ENCODE results near the gene EFNB3. TPM values are rescaled to one million over a fixed set of nuclear protein-coding genes. Genes with fewer than 3 reads are reported as not detected.

Gene EFNB3
- total RNA-seq, 2 experiments from 2014 or later = not detected

DNA sequence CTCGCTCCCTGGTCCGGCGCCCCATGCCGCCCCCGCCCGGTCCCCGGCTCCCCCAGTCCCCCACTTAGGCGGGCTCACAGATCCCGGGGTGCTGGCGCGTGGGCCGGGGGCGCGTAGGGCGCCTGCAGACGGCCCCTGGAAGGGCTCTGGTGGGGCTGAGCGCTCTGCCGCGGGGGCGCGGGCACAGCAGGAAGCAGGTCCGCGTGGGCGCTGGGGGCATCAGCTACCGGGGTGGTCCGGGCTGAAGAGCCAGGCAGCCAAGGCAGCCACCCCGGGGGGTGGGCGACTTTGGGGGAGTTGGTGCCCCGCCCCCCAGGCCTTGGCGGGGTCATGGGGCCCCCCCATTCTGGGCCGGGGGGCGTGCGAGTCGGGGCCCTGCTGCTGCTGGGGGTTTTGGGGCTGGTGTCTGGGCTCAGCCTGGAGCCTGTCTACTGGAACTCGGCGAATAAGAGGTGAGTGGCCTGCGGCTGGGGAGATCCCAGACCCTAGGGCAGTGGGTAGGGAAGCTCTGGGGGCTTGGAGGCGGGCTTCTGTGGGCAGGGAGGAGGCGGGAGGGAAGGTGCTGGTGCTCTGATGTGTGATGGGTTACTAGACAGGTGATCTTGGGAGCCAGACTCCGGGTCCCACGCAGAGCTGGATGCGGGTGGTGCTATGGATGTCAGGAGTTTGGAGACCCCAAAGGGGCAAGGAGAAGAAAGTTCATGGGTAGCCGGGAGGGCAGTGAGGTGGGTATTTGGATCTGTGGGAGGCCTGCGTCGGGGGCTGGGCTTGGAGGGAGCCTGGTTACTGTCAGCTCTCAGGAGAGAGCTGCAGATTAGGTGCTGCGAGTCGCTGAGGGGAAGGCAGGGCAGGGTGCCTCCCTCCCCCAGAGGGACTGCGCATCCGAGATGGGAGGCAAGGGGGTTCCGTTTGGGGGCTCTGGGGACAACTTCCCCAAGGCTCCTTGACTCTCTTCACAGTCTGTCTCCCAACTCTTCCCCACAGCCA is 560 bp downstream of the EFNB3 start:
- Mint-ChIP-seq H3K36me3 (peaks cover 6% of the 10 kb centered on the region), H3K9me3 (ENCODE audit: low read depth) (no peaks in the 10 kb centered on the region), H3K4me1 (peaks cover 16% of the 10 kb centered on the region), H3K27ac (no peak overlapping the region), H3K4me3 (no peak overlapping the region), H3K27me3 (peaks cover 42% of the 10 kb centered on the region)
- ATAC-seq (peak; percentile 34), DNase-seq (no peak)
- CTCF ChIA-PET = interaction anchor here (1.0 to 2.9 kb wide), 4 partner anchors 11 to 18 kb away, joined by 3 to 12 read pairs (median 10); partner anchors contain the start of genes DNAH2, TP53 and WRAP53

DNA sequence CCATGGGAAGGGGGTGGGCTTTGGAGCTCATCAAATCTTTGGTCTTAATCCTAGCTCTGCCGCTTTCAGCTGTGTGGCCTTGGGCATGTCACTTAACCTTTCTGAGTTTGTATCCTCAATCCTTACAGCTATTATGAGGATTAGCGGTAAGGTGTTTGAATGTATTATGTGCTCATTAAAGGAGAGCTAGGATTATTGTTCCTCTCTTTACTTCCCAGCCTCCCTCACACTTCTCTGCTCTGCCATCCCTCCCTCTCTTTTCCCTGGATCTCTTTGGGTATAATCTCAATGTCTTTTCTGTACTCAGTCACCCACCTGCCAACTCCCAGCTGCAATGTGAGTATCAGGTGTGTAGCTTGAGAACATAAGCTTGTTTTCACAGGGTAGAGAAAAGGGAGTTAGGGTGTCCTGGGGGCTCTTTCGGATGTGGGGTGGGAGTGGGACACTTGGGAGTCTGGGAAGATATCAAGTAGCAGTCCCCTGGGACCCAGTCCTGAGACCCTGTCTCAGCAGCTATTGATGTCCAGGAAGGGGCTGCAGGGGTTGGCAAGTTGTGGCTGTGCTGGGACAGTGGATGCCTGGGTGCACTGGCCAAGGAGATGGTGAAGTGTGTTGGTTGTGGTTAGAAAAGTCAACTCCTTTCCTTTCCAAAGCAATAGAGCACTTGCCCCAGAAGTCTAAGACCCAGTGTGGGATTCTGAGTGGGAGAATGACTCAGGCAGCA is 1.8 kb downstream of the EFNB3 start:
- no peak overlapping the region for H3K27ac Mint-ChIP-seq
- CTCF ChIA-PET = interaction anchor here (0.7 to 2.9 kb wide), 3 partner anchors 10 to 92 kb away, joined by 3 to 12 read pairs (median 11); partner anchors contain the start of genes DNAH2, FXR2, TP53 and WRAP53
- peaks cover 47% of the 10 kb centered on the region for H3K27me3 Mint-ChIP-seq
- H3K4me3 Mint-ChIP-seq = no peak overlapping the region
- no peaks in the 10 kb centered on the region for H3K9me3 Mint-ChIP-seq (ENCODE audit: low read depth)
- peaks cover 23% of the 10 kb centered on the region for H3K4me1 Mint-ChIP-seq
- no peak for DNase-seq
- H3K36me3 Mint-ChIP-seq = peaks cover 3% of the 10 kb centered on the region
- no peak for ATAC-seq

DNA sequence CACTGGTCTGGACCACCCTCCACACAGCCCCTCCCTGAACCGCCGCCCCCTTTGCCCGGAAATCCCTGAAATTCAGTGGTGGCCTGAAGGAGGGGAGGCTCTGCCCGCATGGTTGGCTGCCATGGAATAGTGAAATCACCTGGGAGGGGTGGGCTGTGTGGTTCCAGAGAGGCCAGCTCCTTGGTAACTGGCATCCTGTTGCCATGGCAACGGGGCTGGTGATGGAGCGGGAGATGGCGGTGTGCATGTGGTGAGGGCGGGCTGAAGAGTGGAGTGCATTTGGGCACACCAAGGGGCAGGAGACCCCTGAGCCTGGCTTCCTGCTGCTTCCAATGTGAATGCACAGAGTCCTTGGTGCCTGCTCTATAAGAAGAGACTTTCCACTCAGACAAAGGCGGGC is 2.4 kb downstream of the EFNB3 start:
- CTCF ChIA-PET = interaction anchor here (1.5 to 2.9 kb wide), 3 partner anchors 10 to 366 kb away, joined by 3 to 12 read pairs (median 11); partner anchors contain the start of genes DNAH2, TP53 and WRAP53
- peaks cover 51% of the 10 kb centered on the region for H3K27me3 Mint-ChIP-seq

DNA sequence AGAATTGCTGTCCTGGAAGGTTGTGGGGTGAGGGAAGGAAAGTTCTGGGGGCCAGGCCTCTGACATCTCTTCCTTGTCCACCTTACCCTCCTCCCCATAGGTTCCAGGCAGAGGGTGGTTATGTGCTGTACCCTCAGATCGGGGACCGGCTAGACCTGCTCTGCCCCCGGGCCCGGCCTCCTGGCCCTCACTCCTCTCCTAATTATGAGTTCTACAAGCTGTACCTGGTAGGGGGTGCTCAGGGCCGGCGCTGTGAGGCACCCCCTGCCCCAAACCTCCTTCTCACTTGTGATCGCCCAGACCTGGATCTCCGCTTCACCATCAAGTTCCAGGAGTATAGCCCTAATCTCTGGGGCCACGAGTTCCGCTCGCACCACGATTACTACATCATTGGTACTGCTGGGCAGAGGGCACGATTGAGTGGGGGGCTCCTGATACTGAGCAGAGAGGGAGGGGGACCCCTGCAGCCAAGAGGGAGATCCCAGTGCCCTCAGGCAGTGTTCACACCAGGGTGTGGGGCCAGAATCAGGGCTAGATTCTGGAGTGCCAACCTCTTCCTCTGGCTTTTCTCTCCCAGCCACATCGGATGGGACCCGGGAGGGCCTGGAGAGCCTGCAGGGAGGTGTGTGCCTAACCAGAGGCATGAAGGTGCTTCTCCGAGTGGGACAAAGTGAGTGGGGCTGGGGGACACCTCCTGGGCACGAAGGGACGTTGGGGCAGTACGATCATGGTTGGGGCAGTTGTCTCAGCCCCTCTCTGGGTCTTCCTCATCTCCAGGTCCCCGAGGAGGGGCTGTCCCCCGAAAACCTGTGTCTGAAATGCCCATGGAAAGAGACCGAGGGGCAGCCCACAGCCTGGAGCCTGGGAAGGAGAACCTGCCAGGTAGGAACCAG is 3.1 kb downstream of the EFNB3 start:
- Mint-ChIP-seq H3K36me3 (no peaks in the 10 kb centered on the region), H3K4me3 (no peak overlapping the region), H3K4me1 (peaks cover 28% of the 10 kb centered on the region), H3K27ac (no peak overlapping the region), H3K9me3 (ENCODE audit: low read depth) (no peaks in the 10 kb centered on the region), H3K27me3 (peaks cover 56% of the 10 kb centered on the region)
- no peak for ATAC-seq
- no peak for DNase-seq
- CTCF ChIA-PET = interaction anchor here (1.5 to 2.5 kb wide), 2 partner anchors 20 to 366 kb away, joined by 3 to 12 read pairs; partner anchors contain the start of genes TP53 and WRAP53

More for the DNA sequence above, 2.4 kb downstream of the EFNB3 start:
- H3K4me3 Mint-ChIP-seq = no peak overlapping the region
- H3K36me3 Mint-ChIP-seq = peaks cover 2% of the 10 kb centered on the region
- no peaks in the 10 kb centered on the region for H3K9me3 Mint-ChIP-seq (ENCODE audit: low read depth)
- DNase-seq (no peak), ATAC-seq (no peak)
- H3K4me1 Mint-ChIP-seq = peaks cover 25% of the 10 kb centered on the region
- no peak overlapping the region for H3K27ac Mint-ChIP-seq

DNA sequence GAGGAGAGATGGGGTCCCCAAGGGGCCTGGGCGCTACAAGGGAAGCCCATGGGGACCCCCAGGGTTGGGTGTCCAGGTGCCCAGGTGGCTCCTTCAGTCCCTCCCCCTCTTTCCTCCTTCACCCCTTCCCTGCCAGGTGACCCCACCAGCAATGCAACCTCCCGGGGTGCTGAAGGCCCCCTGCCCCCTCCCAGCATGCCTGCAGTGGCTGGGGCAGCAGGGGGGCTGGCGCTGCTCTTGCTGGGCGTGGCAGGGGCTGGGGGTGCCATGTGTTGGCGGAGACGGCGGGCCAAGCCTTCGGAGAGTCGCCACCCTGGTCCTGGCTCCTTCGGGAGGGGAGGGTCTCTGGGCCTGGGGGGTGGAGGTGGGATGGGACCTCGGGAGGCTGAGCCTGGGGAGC is 4.0 kb downstream of the EFNB3 start:
- H3K4me1 Mint-ChIP-seq = peaks cover 32% of the 10 kb centered on the region
- no peak overlapping the region for H3K4me3 Mint-ChIP-seq
- H3K36me3 Mint-ChIP-seq = no peaks in the 10 kb centered on the region
- no peak for DNase-seq
- H3K9me3 Mint-ChIP-seq (ENCODE audit: low read depth) = no peaks in the 10 kb centered on the region
- H3K27me3 Mint-ChIP-seq = peaks cover 57% of the 10 kb centered on the region
- ATAC-seq = no peak
- CTCF ChIA-PET = no interaction called here
- no peak overlapping the region for H3K27ac Mint-ChIP-seq

DNA sequence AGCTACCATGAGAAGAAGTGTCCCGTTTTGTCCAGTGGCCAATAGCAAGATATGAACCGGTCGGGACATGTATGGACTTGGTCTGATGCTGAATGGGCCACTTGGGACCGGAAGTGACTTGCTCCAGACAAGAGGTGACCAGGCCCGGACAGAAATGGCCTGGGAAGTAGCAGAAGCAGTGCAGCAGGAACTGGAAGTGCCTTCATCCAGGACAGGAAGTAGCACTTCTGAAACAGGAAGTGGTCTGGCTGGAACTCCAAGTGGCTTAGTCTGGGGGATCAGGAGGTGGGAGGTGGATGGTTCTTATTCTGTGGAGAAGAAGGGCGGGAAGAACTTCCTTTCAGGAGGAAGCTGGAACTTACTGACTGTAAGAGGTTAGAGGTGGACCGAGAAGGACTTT is 5.3 kb downstream of the EFNB3 start:
- ATAC-seq = no peak
- Mint-ChIP-seq H3K36me3 (no peaks in the 10 kb centered on the region), H3K27ac (no peak overlapping the region), H3K9me3 (ENCODE audit: low read depth) (no peaks in the 10 kb centered on the region), H3K27me3 (peaks cover 57% of the 10 kb centered on the region), H3K4me1 (peaks cover 26% of the 10 kb centered on the region), H3K4me3 (no peak overlapping the region)
- CTCF ChIA-PET = interaction anchor here (1.1 to 1.2 kb wide), 2 partner anchors 78 to 280 kb away, joined by 3 to 4 read pairs; no protein-coding TSS in a partner anchor
- no peak for DNase-seq

DNA sequence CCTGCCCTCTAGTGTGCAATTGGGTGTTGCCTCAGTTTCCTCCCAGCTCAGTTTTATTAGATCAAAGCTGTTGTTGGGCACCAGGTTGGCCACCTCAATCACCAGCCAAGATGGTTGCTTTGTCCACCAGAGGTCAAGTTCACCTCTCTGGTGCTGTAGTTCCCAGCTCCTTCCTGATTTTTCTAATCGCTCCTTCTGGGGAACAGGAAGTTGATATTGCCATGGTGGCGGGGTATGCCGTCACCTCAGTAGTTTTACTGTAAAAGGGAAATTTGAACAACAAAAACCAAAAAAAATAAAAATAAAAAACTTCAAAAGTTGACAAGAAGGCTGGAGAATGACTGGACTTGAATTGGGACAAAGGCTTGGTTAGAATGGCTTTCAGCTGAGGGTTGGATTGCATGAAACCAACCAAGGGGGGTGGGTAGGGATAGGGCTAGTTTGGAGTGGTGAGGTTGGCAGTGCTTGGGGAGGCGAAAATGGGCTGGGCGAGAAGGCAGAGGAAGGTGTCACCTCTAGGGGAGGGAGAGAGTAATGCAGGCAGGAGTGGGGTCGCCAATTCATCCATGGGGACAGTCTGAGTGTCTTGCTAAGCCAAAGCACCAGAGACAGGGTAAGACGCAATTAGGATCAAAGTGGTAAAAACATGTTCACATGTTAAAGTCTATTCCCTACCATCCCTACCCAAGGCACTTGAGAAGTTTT is 6.2 kb downstream of the EFNB3 start:
- Mint-ChIP-seq H3K4me1 (peaks cover 22% of the 10 kb centered on the region), H3K36me3 (no peaks in the 10 kb centered on the region), H3K27me3 (peaks cover 58% of the 10 kb centered on the region), H3K9me3 (ENCODE audit: low read depth) (no peaks in the 10 kb centered on the region), H3K27ac (no peak overlapping the region), H3K4me3 (no peak overlapping the region)
- ATAC-seq (peak; percentile 42), DNase-seq (no peak)
- CTCF ChIA-PET = interaction anchor here (0.6 to 1.2 kb wide), 2 partner anchors 79 to 237 kb away, joined by 3 to 4 read pairs; no protein-coding TSS in a partner anchor

DNA sequence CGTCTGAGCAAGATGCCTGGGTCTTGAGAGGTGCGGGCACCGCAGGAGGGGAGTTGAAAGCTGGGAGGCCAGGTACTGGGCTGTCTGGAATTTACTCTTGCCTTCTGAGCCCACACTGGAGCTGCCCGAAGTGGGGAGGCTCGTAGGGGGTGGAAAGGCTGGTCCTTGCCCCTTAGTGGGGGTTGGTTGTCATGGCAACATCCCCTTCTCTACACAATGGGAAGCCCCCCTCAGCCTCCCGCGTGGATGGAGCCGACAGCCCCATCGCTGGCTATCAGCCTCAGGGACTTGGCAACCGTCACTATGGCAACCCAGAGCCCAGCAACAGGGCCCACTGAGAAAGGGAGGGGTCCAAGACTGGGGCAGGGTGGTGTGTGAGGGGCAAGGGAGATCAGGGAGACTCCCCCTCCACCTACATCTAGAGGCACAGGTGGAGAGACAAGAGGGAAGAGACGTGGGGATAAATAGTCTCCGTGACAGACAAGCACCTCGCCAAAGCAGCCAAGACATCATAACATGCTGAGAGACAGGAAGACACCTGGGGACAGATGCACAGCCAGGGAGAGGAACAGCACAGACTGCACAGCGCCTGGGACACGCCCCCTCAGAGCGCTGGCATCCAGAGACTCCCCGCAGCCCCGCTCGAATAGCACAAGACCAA is 7.2 kb downstream of the EFNB3 start:
- no peaks in the 10 kb centered on the region for H3K9me3 Mint-ChIP-seq (ENCODE audit: low read depth)
- no peak for DNase-seq
- no peaks in the 10 kb centered on the region for H3K36me3 Mint-ChIP-seq
- no peak overlapping the region for H3K4me3 Mint-ChIP-seq
- no peak for ATAC-seq
- no peak overlapping the region for H3K27ac Mint-ChIP-seq
- peaks cover 29% of the 10 kb centered on the region for H3K4me1 Mint-ChIP-seq
- H3K27me3 Mint-ChIP-seq = peaks cover 54% of the 10 kb centered on the region
- CTCF ChIA-PET = no interaction called here

DNA sequence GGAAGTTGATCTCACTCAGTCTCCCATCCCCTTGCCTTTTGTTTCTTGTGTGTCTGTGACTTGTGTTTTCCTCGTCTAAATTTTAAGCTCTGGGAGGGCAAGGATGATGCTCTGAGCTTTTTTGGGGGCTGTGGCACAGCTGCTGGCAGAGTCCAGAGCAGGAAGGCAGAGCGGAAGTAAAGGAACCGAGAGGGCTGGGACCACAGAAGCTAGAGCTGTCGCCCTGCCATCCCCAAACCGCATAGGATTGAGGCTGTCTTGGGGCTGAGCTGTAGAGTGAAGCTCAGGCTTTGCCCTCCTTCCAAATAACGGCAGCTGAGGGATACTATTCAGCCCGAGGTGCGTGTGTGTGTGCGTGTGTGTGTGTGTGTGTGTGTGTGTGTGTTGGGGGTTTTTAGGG is 8.8 kb downstream of the EFNB3 start:
- Mint-ChIP-seq H3K9me3 (ENCODE audit: low read depth) (no peaks in the 10 kb centered on the region), H3K4me3 (no peak overlapping the region), H3K4me1 (peaks cover 43% of the 10 kb centered on the region), H3K27me3 (peaks cover 55% of the 10 kb centered on the region), H3K36me3 (no peaks in the 10 kb centered on the region), H3K27ac (no peak overlapping the region)
- no peak for ATAC-seq
- no peak for DNase-seq
- CTCF ChIA-PET = interaction anchor here (2.2 kb wide), 1 partner anchor 25 kb away, joined by 9 read pairs; the partner anchor contains the start of gene WRAP53

DNA sequence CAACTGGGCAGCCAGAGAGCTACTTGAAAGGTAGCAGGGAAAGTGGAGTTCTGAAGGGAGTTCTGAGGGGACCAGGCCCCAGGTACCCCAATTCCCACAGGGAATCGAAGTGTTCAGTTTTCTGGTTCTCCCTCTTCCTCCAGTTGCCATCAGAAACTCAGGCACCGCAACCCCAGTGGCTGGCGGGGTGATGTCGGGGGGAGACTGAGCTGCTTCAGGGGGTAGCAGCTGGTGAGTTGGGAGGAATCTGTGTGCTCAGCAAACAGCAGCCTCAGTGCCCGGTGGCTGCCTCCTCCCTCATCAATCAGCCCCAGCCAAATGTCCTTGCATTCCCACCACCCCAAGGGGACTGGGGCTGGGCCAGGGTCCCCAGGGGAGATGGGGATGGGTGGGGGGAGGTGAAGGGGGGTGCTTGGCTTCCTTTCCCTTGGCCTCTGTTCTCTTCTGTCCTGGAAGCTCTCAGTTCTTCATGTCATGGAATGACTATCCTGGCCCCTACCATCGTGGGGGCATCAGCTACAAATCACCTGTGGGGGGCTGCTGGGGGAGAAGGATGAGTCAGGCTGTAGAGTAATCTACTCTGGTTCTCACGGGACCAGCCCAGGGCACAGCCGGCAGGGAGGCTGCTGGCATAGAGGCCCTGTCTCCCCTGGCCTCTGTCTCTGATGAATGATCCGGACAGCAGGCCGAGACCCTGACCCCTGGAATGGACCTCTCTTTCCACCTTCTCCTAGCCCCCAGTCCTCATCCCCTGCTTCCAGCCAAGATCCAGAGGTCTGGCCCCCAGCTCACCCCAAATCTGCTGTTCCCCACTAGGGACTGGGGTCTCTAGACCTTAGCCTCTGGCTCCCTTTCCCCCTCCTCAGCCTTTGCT is 10.0 kb downstream of the EFNB3 start:
- DNase-seq (no peak), ATAC-seq (no peak)
- CTCF ChIA-PET = interaction anchor here (1.2 to 2.2 kb wide), 3 partner anchors 27 to 196 kb away, joined by 3 to 9 read pairs (median 3); partner anchors contain the start of gene WRAP53
- H3K4me1 Mint-ChIP-seq = peaks cover 46% of the 10 kb centered on the region
- no peaks in the 10 kb centered on the region for H3K36me3 Mint-ChIP-seq
- peaks cover 67% of the 10 kb centered on the region for H3K27me3 Mint-ChIP-seq
- H3K4me3 Mint-ChIP-seq = no peak overlapping the region
- H3K27ac Mint-ChIP-seq = no peak overlapping the region
- H3K9me3 Mint-ChIP-seq (ENCODE audit: low read depth) = no peaks in the 10 kb centered on the region
